HG03571 (cell line): ENCODE measurements around the gene ULK4.
"Not testable (repeated sequence)": the region's sequence is repeated elsewhere in the genome, so short reads cannot be mapped to it uniquely, and the experiment has no call there.

Source experiments
- ATAC-seq: cut with Tn5 transposase; IDR thresholded peaks from one replicate; pipeline ENCODE4 v1.9.1; 2021; ENCODE audit not compliant: unreplicated experiment

The ULK4 gene

DNA sequence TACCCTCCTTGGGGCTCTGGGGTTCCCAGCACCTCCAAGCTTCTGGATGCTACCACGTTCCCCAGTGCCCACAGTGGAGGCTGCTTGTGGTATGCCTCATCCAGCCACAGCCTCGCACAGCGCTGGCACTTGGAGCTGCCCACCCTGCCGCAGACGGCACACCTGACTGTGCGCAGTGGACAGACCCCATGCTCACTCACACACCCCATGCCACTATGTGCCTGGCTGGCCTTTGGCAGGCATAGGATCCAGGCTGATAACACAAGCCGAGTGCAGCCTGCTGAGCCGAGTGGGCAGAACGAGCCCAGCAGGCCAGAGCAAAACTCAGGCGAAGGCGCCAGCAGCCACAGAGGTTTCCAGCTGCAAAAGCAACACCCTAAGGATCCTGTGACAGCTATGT, 311.5 kb downstream of the ULK4 start:
- no peak for ATAC-seq

DNA sequence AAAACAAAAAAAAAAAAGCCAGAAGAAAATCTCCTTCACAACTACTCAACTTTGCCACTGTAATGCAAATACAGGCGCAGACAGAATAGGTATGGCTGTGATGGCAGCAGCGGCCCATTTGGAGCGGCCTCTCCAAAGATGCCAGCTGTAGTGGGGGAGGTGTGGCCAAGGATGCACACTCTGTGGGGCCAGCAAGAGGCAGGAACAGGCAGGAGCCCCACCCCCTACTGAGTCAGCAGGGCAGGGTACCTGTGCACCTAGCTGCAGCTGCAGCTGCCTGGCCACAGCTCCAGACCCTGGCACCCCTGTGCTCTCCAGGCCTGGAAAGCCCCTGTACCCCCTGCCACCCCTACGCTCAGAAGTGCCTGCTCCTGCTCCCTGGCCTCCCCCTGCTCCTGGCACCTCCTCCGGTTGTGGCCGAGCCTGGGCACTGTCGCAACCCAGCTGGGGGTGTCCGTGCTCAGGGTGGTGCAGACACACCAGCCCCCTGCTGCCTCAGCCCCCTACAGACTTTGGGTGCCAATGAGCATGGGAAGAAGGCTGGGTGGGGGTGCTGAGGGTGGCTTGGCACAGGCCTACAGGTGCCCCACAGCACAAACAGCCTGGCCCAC, 312.7 kb downstream of the ULK4 start:
- no peak for ATAC-seq

DNA sequence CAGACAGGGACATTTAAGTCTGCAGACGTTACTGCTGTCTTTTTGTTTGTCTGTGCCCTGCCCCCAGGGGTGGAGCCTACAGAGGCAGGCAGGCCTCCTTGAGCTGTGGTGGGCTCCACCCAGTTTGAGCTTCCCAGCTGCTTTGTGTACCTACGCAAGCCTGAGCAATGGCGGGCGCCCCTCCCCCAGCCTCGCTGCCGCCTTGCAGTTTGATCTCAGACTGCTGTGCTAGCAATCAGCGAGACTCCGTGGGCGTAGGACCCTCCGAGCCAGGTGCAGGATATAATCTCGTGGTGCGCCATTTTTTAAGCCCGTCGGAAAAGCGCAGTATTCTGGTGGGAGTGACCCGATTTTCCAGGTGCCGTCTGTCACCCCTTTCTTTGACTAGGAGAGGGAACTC, 314.2 kb downstream of the ULK4 start:
- not testable (repeated sequence) for ATAC-seq

DNA sequence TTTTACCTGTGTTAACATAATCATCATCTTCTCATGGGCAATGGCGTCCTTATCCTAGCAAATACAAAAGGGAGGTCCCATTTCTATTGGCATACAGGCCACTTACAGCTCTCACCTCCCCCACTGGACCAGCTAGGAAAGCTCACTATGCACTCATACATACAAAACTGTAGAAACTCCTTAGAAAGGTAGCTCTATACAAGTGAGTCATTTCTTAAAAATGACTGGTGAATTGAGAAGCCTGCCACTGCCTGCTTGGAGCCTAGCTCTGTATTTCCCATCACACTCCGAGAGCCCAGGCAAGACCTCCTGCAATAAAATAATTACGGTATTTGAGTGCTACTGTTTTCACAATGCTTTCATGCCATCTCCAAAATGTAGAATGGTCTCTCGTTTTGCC, 321.8 kb downstream of the ULK4 start:
- no peak for ATAC-seq

DNA sequence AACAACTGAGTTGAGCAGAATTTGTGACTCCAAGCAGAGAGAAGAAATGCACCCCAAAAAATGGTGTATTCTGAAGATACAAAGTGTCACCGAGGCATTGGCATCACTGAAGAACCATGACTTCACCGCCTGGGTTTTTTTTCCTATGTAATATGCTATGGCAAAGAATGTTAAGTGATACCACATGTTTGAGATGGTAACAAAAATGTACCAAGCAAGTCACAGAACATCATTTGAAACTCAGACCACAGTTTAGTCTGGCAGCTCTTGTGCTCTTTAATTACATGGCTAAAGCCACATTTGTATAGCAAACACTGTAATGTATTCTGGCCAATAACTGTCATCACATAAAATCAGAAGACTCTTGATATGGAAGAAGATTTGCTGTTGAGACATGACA, 323.5 kb downstream of the ULK4 start:
- no peak for ATAC-seq

DNA sequence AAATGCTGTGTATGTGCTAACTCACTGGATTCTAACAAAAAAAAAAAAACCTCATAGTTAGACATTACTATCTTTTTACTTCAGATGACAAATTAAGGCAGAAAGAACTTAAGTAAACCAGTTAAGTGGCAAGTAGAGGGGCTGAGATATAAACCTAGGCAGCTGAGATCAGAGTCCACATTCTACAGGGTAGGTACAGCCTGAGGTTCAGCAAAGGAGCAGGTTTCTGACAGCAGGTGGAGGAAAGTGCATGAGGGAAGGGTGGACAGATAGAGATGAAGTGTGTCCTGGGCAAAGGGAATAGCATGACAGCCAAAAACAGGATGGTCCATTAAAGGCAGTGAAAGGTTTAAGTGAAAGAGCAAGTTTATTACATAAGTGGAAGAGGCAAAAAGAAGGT, 329.2 kb downstream of the ULK4 start:
- ATAC-seq = no peak

DNA sequence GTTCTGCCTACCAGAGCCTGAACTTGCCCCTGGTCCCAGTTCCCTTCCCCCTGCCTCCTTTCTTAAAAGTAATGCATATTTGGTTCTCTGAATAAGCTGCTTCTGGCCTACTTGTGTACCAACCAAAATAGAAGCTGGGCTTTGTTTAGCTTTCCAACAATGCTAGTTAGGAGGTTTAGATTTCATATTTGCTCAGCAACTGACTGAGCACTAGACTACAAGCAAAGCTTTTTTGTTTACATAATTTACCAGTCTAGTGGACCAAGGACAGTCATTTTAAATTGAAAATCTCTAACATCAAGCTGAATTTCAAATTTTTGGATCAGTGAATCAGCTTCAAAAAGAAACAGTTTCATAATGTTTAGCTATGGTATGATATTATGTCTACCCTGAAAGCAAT, 331.2 kb downstream of the ULK4 start:
- no peak for ATAC-seq

DNA sequence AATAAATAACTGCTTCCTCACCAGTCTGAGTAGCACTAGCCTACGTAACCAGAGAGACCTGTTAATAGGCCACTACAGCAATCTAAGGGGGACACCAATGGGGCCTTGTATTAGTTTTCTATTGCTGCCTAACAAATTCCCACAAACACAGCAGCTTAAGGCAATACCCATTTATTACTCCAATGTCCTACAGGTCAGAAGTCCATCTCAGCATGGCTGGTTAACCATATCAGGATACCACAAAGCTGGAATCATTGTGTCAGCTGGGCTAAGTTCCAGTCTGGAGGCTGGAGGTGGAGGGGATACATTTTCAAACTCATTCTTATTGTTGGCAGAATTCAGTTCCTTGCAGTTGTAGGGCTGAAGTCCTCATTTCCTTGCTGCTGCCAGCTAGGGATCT, 331.9 kb downstream of the ULK4 start:
- ATAC-seq = no peak

DNA sequence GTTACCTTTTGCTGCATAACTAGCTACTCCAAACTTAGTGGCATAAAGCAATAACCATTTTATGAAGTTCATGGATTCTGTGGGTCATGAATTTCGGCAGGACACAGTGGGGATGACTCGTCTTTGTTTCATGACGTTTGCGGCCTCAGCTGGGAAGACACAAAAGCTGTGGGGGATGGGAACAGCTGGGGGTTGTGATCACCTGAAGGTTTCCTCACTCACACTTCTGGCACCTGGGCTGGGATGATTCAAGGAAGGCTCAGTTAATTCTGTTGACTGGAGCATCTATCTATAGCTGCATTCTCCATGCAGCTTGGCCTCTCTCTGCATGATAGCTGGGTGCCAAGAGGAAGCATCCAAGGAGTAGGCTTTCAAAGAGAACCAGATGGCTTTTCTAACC, 332.8 kb downstream of the ULK4 start:
- no peak for ATAC-seq

DNA sequence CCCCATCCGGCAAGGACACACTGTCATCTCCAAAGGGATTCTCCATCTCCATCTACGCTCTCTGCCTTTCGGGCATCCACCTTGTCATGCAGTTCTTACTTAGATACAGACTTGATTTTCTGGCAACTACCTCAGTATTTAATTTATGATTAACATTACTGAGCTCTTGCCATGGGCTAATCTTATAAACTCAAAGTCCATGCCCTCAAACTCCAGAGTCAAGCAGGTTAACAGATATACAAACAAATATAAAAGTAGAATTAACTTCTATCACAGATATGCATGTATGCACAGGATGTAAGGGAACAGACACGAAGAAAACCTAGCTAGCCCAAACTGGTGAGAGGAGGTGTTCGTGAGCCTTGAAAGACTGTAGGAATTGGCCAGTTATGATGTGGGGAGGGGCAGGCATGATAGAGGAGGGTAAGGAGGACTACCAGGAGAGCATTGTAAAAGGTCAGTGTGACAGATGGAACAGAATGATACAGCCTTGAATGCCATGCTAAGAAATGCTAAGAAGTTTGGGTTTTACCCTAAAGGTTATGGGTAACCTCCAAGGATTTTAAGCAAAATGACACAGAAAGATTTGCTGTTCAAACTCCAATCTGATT, 334.3 kb downstream of the ULK4 start:
- ATAC-seq = no peak

DNA sequence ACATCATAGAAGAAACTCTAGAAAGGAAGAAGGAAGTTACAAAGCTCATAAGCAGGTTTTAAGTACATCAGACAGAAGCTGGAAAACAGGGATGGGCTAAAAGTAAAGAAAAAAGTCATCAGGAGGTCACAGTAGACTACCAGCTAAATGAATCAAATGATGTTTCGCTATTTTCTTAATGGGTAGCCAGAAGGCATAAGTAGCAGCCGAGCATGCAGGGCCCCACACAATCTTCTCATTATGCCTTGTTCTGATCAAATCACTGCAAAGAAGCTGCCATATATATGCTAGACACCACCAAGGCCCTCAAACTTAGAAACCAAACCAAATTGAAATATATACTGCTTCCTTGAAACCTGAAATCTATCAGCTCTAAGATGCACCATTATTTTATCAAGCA, 349.1 kb downstream of the ULK4 start:
- no peak for ATAC-seq

DNA sequence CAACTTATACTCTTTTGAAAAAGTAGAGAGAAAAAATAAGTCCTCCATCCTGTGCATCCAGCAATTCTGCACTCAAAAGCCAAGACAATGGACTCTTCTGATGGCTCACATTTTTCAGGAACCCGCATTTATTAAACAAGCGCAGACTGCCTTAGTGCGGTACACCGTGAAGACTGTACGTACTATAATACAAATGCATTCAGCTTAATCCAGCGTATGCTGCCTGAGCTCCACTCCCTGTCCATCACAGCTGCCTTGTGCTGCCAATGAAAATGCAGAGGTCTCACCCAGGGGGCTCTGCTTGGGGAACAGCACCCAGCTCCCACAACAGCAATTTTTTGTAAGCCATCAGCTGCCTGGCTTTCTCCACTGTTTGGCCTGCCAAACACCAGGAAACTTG, 350.9 kb downstream of the ULK4 start:
- ATAC-seq = no peak

DNA sequence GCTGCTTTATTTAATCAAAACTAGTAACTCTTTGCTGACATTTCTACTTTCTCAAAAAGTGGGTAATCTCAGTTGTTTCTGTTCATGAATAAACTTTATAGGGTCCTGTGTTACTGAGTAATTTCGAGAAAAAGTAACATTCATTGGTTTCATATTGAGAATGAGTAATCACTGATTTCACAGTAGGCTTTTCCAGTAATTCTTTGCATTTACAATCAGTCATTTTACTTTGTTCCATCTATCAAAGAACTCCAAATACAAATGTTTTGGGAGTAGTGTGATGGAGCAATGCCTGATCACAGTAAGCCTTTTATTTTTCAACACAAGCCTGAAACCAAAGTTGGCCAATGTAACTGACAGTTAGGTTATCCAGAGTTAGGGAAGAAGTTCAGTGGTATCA, 353.6 kb downstream of the ULK4 start:
- ATAC-seq = no peak

DNA sequence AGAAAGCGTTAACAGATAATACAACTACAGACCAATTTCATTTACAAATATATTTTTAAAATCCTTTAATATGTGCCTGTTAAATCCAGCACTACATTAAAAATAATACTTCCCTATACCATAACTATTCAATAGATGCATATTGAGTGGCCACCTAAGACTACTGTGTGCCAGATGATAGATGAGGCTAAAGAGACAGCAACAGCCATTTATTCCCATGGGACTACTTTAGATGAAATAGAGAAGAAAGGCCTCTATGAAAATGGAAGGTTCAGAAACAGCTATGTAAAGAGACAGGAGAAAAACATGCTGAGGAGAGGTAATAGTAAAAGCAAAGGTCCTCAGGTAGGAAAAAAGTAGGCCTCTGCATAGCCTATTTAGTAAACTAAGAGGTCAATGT, 358.1 kb downstream of the ULK4 start:
- ATAC-seq = no peak

DNA sequence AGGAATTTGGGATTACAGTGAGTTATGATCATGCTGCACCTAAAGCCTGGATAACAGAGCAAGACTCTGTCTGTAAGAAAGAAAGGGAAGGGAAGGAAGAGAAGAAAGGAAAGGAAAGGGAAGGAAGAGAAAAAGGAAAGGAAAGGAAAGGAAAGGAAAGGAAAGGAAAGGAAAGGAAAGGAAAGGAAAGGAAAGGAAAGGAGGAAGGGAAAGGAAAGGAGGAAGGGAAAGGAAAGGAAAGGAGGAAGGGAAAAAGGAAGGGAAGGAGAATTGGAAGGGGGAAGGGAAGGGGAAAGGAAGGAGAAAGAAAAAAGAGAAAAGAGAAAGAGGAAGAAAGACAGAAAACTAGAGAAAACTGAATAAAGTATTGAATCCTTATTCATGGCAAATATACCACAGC, 359.8 kb downstream of the ULK4 start:
- ATAC-seq = no peak

DNA sequence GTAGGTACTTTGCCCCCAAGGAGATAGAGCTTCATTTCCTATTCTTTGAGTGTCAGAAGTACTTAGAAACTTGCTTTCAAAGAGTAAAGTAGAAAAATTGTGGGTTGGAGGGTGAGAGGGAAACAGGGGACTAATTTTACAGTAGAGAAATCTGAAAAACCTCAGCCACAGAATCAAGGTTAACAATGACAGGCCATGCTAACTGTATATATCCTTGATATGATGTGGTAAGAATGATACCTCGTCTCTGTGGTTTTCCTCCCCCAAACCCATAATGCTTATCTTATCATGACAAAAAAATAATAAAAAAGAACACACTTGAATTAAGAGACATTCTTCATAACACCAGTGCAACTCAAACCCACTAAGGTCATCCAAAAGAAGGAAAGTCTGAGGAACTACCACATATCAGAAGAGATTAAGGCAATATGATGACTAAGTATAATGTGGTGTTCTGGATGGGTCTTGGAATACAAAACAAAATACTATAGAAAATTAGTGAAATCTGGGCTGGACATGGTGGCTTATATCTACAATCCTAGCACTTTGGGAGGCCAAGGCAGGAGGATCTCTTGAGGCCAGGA, 360.4 kb downstream of the ULK4 start:
- ATAC-seq = no peak

DNA sequence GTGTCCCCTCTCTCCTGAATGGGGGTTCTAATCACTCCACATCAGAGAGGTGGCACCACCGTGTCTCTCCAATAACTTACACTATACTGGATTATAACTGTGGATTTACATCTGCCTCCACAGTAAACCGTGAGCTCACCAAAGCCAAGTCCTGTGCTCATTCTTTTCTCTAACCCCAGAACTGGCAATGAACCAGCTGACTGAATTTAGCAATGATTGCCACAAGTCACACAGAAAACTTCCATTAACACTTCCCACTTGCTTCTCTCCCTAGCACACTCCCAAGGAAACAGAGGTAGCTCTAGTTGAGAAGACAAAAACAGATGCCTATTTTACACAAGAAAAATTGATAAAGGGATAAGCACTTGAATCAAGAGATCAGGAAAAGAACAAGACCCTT, 361.3 kb downstream of the ULK4 start:
- no peak for ATAC-seq

DNA sequence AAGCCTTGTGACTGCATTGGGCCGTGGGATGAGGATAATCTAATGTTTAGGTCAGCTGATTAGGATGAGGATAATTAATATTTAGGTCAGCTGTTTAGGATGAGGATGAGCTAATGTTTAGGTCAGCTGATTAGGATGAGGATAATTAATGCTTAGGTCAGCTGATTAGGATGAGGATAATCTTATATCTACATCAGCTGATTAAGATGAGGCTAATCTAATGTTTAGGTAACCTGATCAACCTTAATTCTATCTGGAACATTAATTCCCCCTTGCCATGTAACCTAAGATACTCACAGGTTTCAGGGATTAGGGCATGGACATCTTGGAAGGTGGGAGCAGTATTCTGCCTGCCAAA, 362.8 kb downstream of the ULK4 start:
- no peak for ATAC-seq

DNA sequence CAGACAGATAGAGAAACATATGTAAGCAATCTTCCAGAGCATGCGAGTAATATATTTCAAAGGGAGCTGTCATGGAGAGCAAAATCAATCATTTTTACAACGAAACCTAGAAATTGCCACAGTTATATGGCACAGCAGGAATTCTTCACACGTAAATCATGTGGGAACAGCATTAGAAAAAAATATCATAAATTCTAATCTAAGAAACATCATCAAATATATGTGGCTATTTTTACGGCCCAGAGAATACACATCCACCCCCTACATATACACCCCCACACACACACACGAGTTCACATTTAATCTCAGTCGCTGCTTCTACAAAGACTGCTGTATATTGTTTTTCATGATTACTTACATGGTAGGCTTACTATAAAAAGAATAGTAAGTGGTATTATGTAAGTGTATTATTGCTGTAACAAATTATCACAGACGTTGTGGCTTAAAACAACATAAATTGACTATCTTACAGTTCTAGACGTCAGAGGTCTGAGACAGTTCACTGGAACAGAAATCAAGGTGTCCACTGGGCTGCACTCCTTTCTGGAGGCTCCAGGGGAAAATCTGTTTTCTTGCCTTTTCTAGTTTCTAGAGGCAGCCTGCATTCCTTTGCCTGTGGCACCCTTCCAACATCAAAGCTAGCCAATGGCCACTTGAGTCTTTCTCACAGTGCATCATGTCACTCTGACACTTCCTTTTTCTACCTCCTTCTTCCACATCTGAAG, 363.3 kb downstream of the ULK4 start:
- no peak for ATAC-seq

DNA sequence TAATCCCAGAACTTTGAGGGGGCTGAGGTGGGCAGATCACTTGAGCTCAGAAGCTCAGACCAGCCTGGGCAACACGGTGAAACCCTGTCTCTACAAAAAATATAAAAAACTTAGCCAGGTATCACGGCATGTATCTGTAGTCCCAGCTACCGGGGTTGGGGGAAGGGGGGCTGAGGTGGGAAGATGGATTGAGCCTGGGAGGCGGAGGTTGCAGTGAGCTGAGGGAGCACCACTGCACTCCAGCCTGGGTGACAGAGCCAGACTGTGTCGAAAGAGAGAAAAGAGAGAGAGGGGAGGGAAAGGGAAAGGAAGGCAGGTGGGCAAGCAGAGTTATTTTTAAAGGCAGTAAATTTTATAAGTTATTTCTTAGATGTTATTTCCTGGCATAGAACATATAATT, 368.1 kb downstream of the ULK4 start:
- no peak for ATAC-seq

DNA sequence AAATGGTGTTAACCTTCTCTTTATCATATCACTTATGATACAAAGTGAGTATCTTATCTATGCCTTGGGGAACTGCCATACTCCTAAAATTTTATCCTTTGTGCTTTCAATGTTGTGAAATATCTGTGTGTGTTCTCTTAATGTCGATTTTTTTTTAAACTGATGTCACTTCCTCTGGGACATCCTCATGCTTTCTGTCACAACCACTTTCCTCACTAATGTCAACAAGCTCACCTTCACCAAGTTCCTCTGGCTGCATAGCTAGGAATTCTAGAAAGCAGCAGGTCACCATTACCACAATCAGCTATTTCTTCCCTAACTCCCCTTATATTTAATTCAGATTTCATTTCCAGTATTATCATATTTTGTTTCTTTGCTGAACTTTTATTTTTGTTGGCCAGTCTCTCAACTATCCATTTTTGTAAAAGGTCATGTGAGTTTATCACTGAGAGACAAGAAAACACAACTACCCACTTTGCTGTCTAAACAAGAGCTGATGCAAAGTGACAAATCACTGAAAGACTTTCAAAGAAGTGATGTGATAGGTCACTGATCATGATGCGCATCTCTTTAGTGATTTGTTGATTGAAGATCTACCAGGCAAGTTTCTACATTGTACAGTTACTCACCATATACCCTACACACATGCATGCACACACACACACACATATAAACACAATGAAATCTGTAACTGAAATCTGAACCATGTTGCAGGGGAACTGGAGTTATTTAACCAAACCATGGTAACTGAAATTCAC, 369.0 kb downstream of the ULK4 start:
- no peak for ATAC-seq

DNA sequence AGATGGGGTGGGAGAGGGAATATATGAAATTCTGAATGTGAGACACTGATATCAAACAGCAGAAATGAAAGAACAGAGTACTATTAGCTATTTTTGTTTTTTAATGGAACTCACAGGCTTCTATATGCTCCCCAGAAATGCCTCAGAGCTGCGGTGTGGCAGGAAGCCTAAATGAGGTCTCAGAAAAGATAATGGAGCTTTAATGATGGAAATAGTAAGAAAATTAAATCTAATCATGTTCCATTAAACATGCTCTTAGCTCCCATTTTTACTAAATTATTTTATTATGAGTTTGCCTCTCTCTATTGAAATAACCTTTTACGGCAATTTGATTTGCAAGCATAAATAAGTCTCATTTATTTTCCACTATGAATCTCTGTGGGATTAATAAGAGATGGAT, 378.9 kb downstream of the ULK4 start:
- no peak for ATAC-seq
